Mesendoderm (in vitro differentiated cells): ENCODE results near the gene GREB1L.
"Not testable (repeated sequence)": the region's sequence is repeated elsewhere in the genome, so short reads cannot be mapped to it uniquely, and the experiment has no call there.

Source experiments
- DNase-seq: peaks from one replicate; pipeline ENCODE4 v3.0.0; 2013
- H2AK5ac ChIP-seq: 2 replicates; pipeline ENCODE4 v1.6.1; 2013; ENCODE audit warnings: low read length, inconsistent platforms
- H2BK120ac ChIP-seq: 2 replicates; pipeline ENCODE4 v1.6.1; 2013; ENCODE audit warnings: low read depth, mild to moderate bottlenecking, low read length, moderate library complexity, mixed read lengths
- H2BK15ac ChIP-seq: replicated peaks from 2 replicates; pipeline ENCODE4 v1.6.1; 2013; ENCODE audit warnings: low read depth, mild to moderate bottlenecking, moderate library complexity
- H2BK5ac ChIP-seq: 2 replicates; pipeline ENCODE4 v1.6.1; 2013; ENCODE audit warnings: low read length, inconsistent platforms
- H3K18ac ChIP-seq: 2 replicates; pipeline ENCODE4 v1.6.1; 2013; ENCODE audit warnings: mild to moderate bottlenecking, low read length, mixed read lengths
- H3K23ac ChIP-seq: one replicate; pipeline ENCODE4 v1.6.1; 2013; ENCODE audit warnings: low read length
- H3K27ac ChIP-seq: 2 replicates; pipeline ENCODE4 v1.5.1; 2013; ENCODE audit warnings: low read depth, mild to moderate bottlenecking, inconsistent platforms, low read length, moderate library complexity
- H3K27me3 ChIP-seq: 2 replicates; pipeline ENCODE4 v1.6.1; 2013; ENCODE audit warnings: low read length, control low read depth, mild to moderate bottlenecking, inconsistent platforms; ENCODE audit not compliant: insufficient read depth, poor library complexity
- H3K36me3 ChIP-seq: 2 replicates; pipeline ENCODE4 v1.6.1; 2013; ENCODE audit warnings: low read length, inconsistent platforms; ENCODE audit not compliant: control insufficient read depth, insufficient read depth
- H3K4ac ChIP-seq: one replicate; pipeline ENCODE4 v1.6.1; 2013; ENCODE audit warnings: low read depth, mild to moderate bottlenecking, low read length, moderate library complexity
- H3K4me1 ChIP-seq: 2 replicates; pipeline ENCODE4 v1.6.1; 2013; ENCODE audit warnings: low read depth, low read length, inconsistent platforms; ENCODE audit not compliant: control insufficient read depth
- H3K4me2 ChIP-seq: 2 replicates; pipeline ENCODE4 v1.6.1; 2013; ENCODE audit warnings: low read length
- H3K4me3 ChIP-seq: 2 replicates; pipeline ENCODE4 v1.5.1; 2013; ENCODE audit warnings: mild to moderate bottlenecking, low read length
- H3K56ac ChIP-seq: one replicate; pipeline ENCODE4 v1.6.1; 2013; ENCODE audit warnings: low read length
- H3K79me1 ChIP-seq: 2 replicates; pipeline ENCODE4 v1.6.1; 2013; ENCODE audit warnings: low read length, inconsistent platforms
- H3K79me2 ChIP-seq: 2 replicates; pipeline ENCODE4 v1.6.1; 2013; ENCODE audit warnings: mild to moderate bottlenecking, low read length; ENCODE audit not compliant: control insufficient read depth, insufficient read depth
- H3K9ac ChIP-seq: 2 replicates; pipeline ENCODE4 v1.6.1; 2013; ENCODE audit warnings: low read length, inconsistent platforms
- H4K5ac ChIP-seq: one replicate; pipeline ENCODE4 v1.6.1; 2013; ENCODE audit warnings: low read length
- H4K8ac ChIP-seq: one replicate; pipeline ENCODE4 v1.6.1; 2013; ENCODE audit warnings: low read depth, mild to moderate bottlenecking, control low read depth, low read length, moderate library complexity
- WGBS: extraction: QIAGEN DNeasy Blood & Tissue Kit; methylation state at CpG from one replicate; pipeline ENCODE4 v1.1.7; 2013; ENCODE audit warnings: low lambda C conversion rate, missing lambda C conversion rate; ENCODE audit not compliant: insufficient coverage; ENCODE audit errors: extremely low coverage; 5-methylcytosine and 5-hydroxymethylcytosine counted together

GREB1L gene

GRCh38 chr18:21369146-21369545, 127.1 kb downstream of the GREB1L start:
- Histone ChIP-seq H3K27me3 (no peaks in the 10 kb centered on the region), H3K9ac (no peak overlapping the region), H3K4ac (no peak overlapping the region), H3K79me2 (no peaks in the 10 kb centered on the region), H3K18ac (no peak overlapping the region), H3K4me1 (no peaks in the 10 kb centered on the region), H4K8ac (no peak overlapping the region), H2BK120ac (no peak overlapping the region), H3K4me3 (no peak overlapping the region), H3K4me2 (no peak overlapping the region), H2BK5ac (no peak overlapping the region), H2BK15ac (no peak overlapping the region), H3K56ac (no peak overlapping the region), H4K5ac (no peak overlapping the region), H3K36me3 (no peaks in the 10 kb centered on the region), H3K79me1 (no peaks in the 10 kb centered on the region), H3K27ac (no peak overlapping the region), H3K23ac (no peak overlapping the region), H2AK5ac (no peak overlapping the region)
- no CpG with 5 or more reads among the region's 4 CpGs for WGBS
- no peak for DNase-seq

GRCh38 chr18:21369597-21369996, 127.6 kb downstream of the GREB1L start:
- not testable (repeated sequence) for H4K8ac ChIP-seq, H3K27ac ChIP-seq, H2AK5ac ChIP-seq, H3K4me1 ChIP-seq, DNase-seq, H3K27me3 ChIP-seq, H3K4me2 ChIP-seq, H3K23ac ChIP-seq, H2BK120ac ChIP-seq, H3K79me1 ChIP-seq, H3K9ac ChIP-seq, H3K4me3 ChIP-seq, H4K5ac ChIP-seq, H2BK5ac ChIP-seq, H3K79me2 ChIP-seq, H3K18ac ChIP-seq, H3K4ac ChIP-seq, H2BK15ac ChIP-seq, H3K36me3 ChIP-seq, H3K56ac ChIP-seq
- no CpG with 5 or more reads among the region's 7 CpGs for WGBS

DNA sequence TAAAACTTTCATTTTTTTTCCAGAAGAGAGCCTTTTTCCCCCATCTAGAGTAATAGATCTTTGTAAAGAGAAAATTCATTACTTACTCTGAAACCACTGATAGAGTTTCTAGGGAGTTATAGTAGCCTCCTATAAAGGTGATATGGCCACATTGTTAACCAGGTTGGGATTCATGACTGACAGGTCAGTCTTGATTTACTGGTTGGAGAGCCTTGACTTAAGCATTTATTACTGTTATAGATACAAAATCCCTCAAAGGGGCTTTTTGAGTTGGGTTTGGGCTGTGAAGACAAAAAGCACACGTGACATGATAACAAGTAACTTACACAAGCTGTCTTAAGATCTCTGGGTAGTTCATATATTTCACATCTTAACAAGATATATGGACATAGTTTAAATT, 141.0 kb downstream of the GREB1L start:
- H3K4ac ChIP-seq, result no peak overlapping the region
- H4K8ac ChIP-seq, result no peak overlapping the region
- no peak overlapping the region for H3K27ac ChIP-seq
- no peak overlapping the region for H3K18ac ChIP-seq
- no peak overlapping the region for H2BK120ac ChIP-seq
- H2BK15ac ChIP-seq, result no peak overlapping the region
- no peaks in the 10 kb centered on the region for H3K4me1 ChIP-seq
- H2BK5ac ChIP-seq, result no peak overlapping the region
- no peak overlapping the region for H3K4me3 ChIP-seq
- no peak overlapping the region for H2AK5ac ChIP-seq
- no peak overlapping the region for H3K9ac ChIP-seq
- no peak overlapping the region for H3K56ac ChIP-seq
- no peaks in the 10 kb centered on the region for H3K79me2 ChIP-seq
- WGBS, result no CpG with 5 or more reads among the region's 1 CpG
- no peak overlapping the region for H4K5ac ChIP-seq
- H3K4me2 ChIP-seq, result no peak overlapping the region
- no peaks in the 10 kb centered on the region for H3K79me1 ChIP-seq
- H3K27me3 ChIP-seq, result peaks cover 26% of the 10 kb centered on the region
- no peak overlapping the region for H3K23ac ChIP-seq
- no peaks in the 10 kb centered on the region for H3K36me3 ChIP-seq
- no peak for DNase-seq

GRCh38 chr18:21386523-21387240, 144.7 kb downstream of the GREB1L start:
- H3K79me1 ChIP-seq, result no peaks in the 10 kb centered on the region
- H3K79me2 ChIP-seq, result no peaks in the 10 kb centered on the region
- no peak overlapping the region for H3K27ac ChIP-seq
- peaks cover 30% of the 10 kb centered on the region for H3K27me3 ChIP-seq
- H3K18ac ChIP-seq, result peak overlapping the region; percentile 51
- no peak overlapping the region for H3K23ac ChIP-seq
- H3K4me2 ChIP-seq, result no peak overlapping the region
- H3K4ac ChIP-seq, result no peak overlapping the region
- no peak overlapping the region for H3K4me3 ChIP-seq
- H3K9ac ChIP-seq, result no peak overlapping the region
- no peak overlapping the region for H4K8ac ChIP-seq
- peak; percentile 97 for DNase-seq
- WGBS, result no CpG with 5 or more reads among the region's 11 CpGs
- H2AK5ac ChIP-seq, result no peak overlapping the region
- H2BK15ac ChIP-seq, result no peak overlapping the region
- H3K36me3 ChIP-seq, result no peaks in the 10 kb centered on the region
- no peaks in the 10 kb centered on the region for H3K4me1 ChIP-seq
- H3K56ac ChIP-seq, result no peak overlapping the region
- no peak overlapping the region for H4K5ac ChIP-seq
- no peak overlapping the region for H2BK5ac ChIP-seq
- H2BK120ac ChIP-seq, result no peak overlapping the region

DNA sequence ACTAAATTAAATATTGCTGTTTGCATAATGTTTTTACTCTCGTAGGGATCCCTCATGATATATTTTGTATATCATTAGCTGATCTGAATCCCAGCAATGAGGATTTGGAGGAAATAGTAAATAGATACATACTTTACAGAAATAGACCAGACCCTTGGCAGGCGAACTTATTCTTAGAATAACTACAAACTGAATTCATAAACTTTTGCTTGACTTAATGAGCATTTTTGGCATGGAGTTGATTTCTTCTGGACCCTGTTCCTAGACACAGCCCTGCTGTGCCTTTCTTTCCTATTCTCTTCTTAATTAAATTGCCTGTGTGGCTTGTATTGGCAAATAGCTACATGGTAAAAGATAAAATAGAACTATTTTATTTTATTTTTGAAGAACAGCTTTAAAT, 145.9 kb downstream of the GREB1L start:
- H4K5ac ChIP-seq, result no peak overlapping the region
- H3K56ac ChIP-seq, result no peak overlapping the region
- WGBS, result no CpG with 5 or more reads among the region's 2 CpGs
- no peak for DNase-seq
- no peak overlapping the region for H3K27ac ChIP-seq
- no peaks in the 10 kb centered on the region for H3K36me3 ChIP-seq
- H3K9ac ChIP-seq, result no peak overlapping the region
- peaks cover 29% of the 10 kb centered on the region for H3K27me3 ChIP-seq
- H2BK15ac ChIP-seq, result no peak overlapping the region
- no peak overlapping the region for H3K4ac ChIP-seq
- H4K8ac ChIP-seq, result no peak overlapping the region
- no peak overlapping the region for H2BK120ac ChIP-seq
- H3K23ac ChIP-seq, result no peak overlapping the region
- H2BK5ac ChIP-seq, result no peak overlapping the region
- no peaks in the 10 kb centered on the region for H3K4me1 ChIP-seq
- H3K79me2 ChIP-seq, result no peaks in the 10 kb centered on the region
- H3K4me2 ChIP-seq, result no peak overlapping the region
- H2AK5ac ChIP-seq, result no peak overlapping the region
- H3K79me1 ChIP-seq, result no peaks in the 10 kb centered on the region
- H3K18ac ChIP-seq, result no peak overlapping the region
- no peak overlapping the region for H3K4me3 ChIP-seq

GRCh38 chr18:21389283-21389682, 147.3 kb downstream of the GREB1L start:
- H3K79me2 ChIP-seq, result no peaks in the 10 kb centered on the region
- no peak overlapping the region for H3K18ac ChIP-seq
- H3K56ac ChIP-seq, result no peak overlapping the region
- no peaks in the 10 kb centered on the region for H3K4me1 ChIP-seq
- H2BK15ac ChIP-seq, result no peak overlapping the region
- no peak overlapping the region for H2BK5ac ChIP-seq
- H3K27ac ChIP-seq, result no peak overlapping the region
- no peak overlapping the region for H3K4ac ChIP-seq
- no CpG with 5 or more reads among the region's 2 CpGs for WGBS
- H3K79me1 ChIP-seq, result no peaks in the 10 kb centered on the region
- no peak overlapping the region for H4K8ac ChIP-seq
- H3K4me2 ChIP-seq, result no peak overlapping the region
- no peak overlapping the region for H4K5ac ChIP-seq
- no peak for DNase-seq
- no peak overlapping the region for H2BK120ac ChIP-seq
- no peak overlapping the region for H3K23ac ChIP-seq
- H3K4me3 ChIP-seq, result no peak overlapping the region
- no peaks in the 10 kb centered on the region for H3K36me3 ChIP-seq
- H2AK5ac ChIP-seq, result no peak overlapping the region
- H3K27me3 ChIP-seq, result peaks cover 25% of the 10 kb centered on the region
- H3K9ac ChIP-seq, result no peak overlapping the region
